Osteocyte (in vitro differentiated cells): ENCODE measurements around the gene ACTL7B. TPM values are rescaled to one million over a fixed set of nuclear protein-coding genes. Genes with fewer than 3 reads are reported as not detected.
"Not testable (repeated sequence)": the region's sequence is repeated elsewhere in the genome, so short reads cannot be mapped to it uniquely, and the experiment has no call there.

Source experiments
- DNase-seq: peaks from one replicate; pipeline ENCODE4 v3.0.0; 2021; ENCODE audit warnings: mixed read lengths; ENCODE audit not compliant: unreplicated experiment; ENCODE audit errors: extremely low spot score
- H3K27ac Mint-ChIP-seq: one replicate; pipeline ENCODE4 v1.8.0; 2021; ENCODE audit warnings: mild to moderate bottlenecking, mixed read lengths; ENCODE audit not compliant: unreplicated experiment
- H3K27me3 Mint-ChIP-seq: one replicate; pipeline ENCODE4 v1.8.0; 2021; ENCODE audit warnings: mixed read lengths; ENCODE audit not compliant: unreplicated experiment
- H3K36me3 Mint-ChIP-seq: one replicate; pipeline ENCODE4 v1.8.0; 2021; ENCODE audit warnings: mixed read lengths; ENCODE audit not compliant: unreplicated experiment
- H3K4me1 Mint-ChIP-seq: one replicate; pipeline ENCODE4 v1.8.0; 2021; ENCODE audit warnings: mixed read lengths; ENCODE audit not compliant: unreplicated experiment
- H3K4me3 Mint-ChIP-seq: one replicate; pipeline ENCODE4 v1.8.0; 2021; ENCODE audit warnings: mild to moderate bottlenecking, moderate library complexity, mixed read lengths; ENCODE audit not compliant: unreplicated experiment
- H3K9me3 Mint-ChIP-seq: one replicate; pipeline ENCODE4 v1.8.0; 2021; ENCODE audit warnings: mixed read lengths; ENCODE audit not compliant: unreplicated experiment
- CTCF ChIP-seq: fragments of 200-600 bp; sonication (generic); IDR thresholded peaks from 2 replicates; pipeline ENCODE4 v1.5.0; 2021; ENCODE audit warnings: antibody characterized with exemption, mild to moderate bottlenecking, moderate library complexity
- long read RNA-seq: library from polyadenylated mRNA; unstranded; transcript quantifications from one replicate; pipeline ENCODE4 v2.0.0, GENCODE V29; 2021
- total RNA-seq: library from RNA; stranded (reverse); gene quantifications from 2 replicates; pipeline ENCODE4 v1.2.1, GENCODE V29; 2021

ACTL7B gene
- not detected in 2 replicates for total RNA-seq
- long read RNA-seq, result 0 reads

GRCh38 chr9:108855888-108856287 lies at the start of gene ACTL7B:
TSS of gene ACTL7B (minus strand) at chr9:108855986. CDS start at chr9:108855930, 56 bp downstream.
- no peak for DNase-seq
- no peak for TF ChIP-seq CTCF
- Mint-ChIP-seq H3K27me3 (no peaks in the 10 kb centered on the region), H3K4me1 (no peaks in the 10 kb centered on the region), H3K36me3 (no peaks in the 10 kb centered on the region), H3K27ac (no peak within 1 kb of the TSS), H3K9me3 (no peaks in the 10 kb centered on the region), H3K4me3 (no peak within 1 kb of the TSS)

GRCh38 chr9:108905494-108905893 lies 49.7 kb upstream of the ACTL7B start:
- H3K4me3 Mint-ChIP-seq, result no peak overlapping the region
- H3K4me1 Mint-ChIP-seq, result no peaks in the 10 kb centered on the region
- H3K9me3 Mint-ChIP-seq, result no peaks in the 10 kb centered on the region
- peaks cover 57% of the 10 kb centered on the region for H3K36me3 Mint-ChIP-seq
- TF ChIP-seq CTCF, result no peak
- H3K27me3 Mint-ChIP-seq, result no peaks in the 10 kb centered on the region
- DNase-seq, result no peak
- H3K27ac Mint-ChIP-seq, result no peak overlapping the region

GRCh38 chr9:108904161-108904560 lies 48.4 kb upstream of the ACTL7B start:
- peaks cover 58% of the 10 kb centered on the region for H3K36me3 Mint-ChIP-seq
- no peaks in the 10 kb centered on the region for H3K9me3 Mint-ChIP-seq
- H3K27ac Mint-ChIP-seq, result no peak overlapping the region
- no peak for TF ChIP-seq CTCF
- no peaks in the 10 kb centered on the region for H3K4me1 Mint-ChIP-seq
- no peak overlapping the region for H3K4me3 Mint-ChIP-seq
- DNase-seq, result no peak
- H3K27me3 Mint-ChIP-seq, result no peaks in the 10 kb centered on the region

GRCh38 chr9:108903420-108904103 lies 47.8 kb upstream of the ACTL7B start:
- H3K27ac Mint-ChIP-seq, result no peak overlapping the region
- DNase-seq, result no peak

GRCh38 chr9:108900176-108900575 lies 44.4 kb upstream of the ACTL7B start:
- Mint-ChIP-seq H3K4me1 (no peaks in the 10 kb centered on the region), H3K27ac (no peak overlapping the region), H3K9me3 (no peaks in the 10 kb centered on the region), H3K4me3 (no peak overlapping the region), H3K27me3 (no peaks in the 10 kb centered on the region), H3K36me3 (peaks cover 60% of the 10 kb centered on the region)
- DNase-seq, result no peak
- TF ChIP-seq CTCF, result no peak

More at GRCh38 chr9:108903420-108904103, 47.8 kb upstream of the ACTL7B start:
- Mint-ChIP-seq H3K4me3 (no peak overlapping the region), H3K9me3 (no peaks in the 10 kb centered on the region), H3K4me1 (no peaks in the 10 kb centered on the region), H3K27me3 (no peaks in the 10 kb centered on the region), H3K36me3 (peaks cover 55% of the 10 kb centered on the region)
- TF ChIP-seq CTCF, result no peak

- H3K27ac Mint-ChIP-seq, H3K27me3 Mint-ChIP-seq, DNase-seq, H3K4me3 Mint-ChIP-seq, H3K4me1 Mint-ChIP-seq, H3K9me3 Mint-ChIP-seq: not testable (repeated sequence)
- peaks cover 60% of the 10 kb centered on the region for H3K36me3 Mint-ChIP-seq
Measured at GRCh38 chr9:108899023-108899695, 43.4 kb upstream of the ACTL7B start.
